Neural cell (in vitro differentiated cells): ENCODE results near the gene FAAH. TPM values are rescaled to one million over a fixed set of nuclear protein-coding genes. Genes with fewer than 3 reads are reported as not detected.

Source experiments
- H2AFZ ChIP-seq: fragments of 200-600, 300-800 bp; sonication (generic), shearing (Covaris generic); 2 replicates; pipeline ENCODE4 v1.6.0; 2014; ENCODE audit warnings: low read depth, mild to moderate bottlenecking, antibody characterized with exemption, low read length, moderate library complexity
- H3F3A ChIP-seq: fragments of 200-600 bp; shearing (Covaris generic); 2 replicates; pipeline ENCODE4 v1.6.1; 2016; ENCODE audit warnings: mild to moderate bottlenecking, moderate library complexity, mixed read lengths, antibody characterized with exemption, low read length; ENCODE audit not compliant: insufficient read depth, poor library complexity, severe bottlenecking
- H3K27ac ChIP-seq: fragments of 200-600, 300-800 bp; sonication (generic), shearing (Covaris generic); 2 replicates; pipeline ENCODE4 v1.5.1; 2014; ENCODE audit warnings: mild to moderate bottlenecking, low read length, moderate library complexity
- H3K27me3 ChIP-seq: fragments of 300-800, 200-600 bp; sonication (generic), shearing (Covaris generic); 2 replicates; pipeline ENCODE4 v1.6.0; 2014; ENCODE audit warnings: mild to moderate bottlenecking, low read depth, low read length, moderate library complexity; ENCODE audit not compliant: insufficient read depth
- H3K36me3 ChIP-seq: fragments of 300-800, 200-600 bp; sonication (generic), shearing (Covaris generic); 2 replicates; pipeline ENCODE4 v1.5.1; 2014; ENCODE audit warnings: mild to moderate bottlenecking, antibody characterized with exemption, low read length, moderate library complexity; ENCODE audit not compliant: insufficient read depth
- H3K4me2 ChIP-seq: fragments of 300-800, 200-600 bp; sonication (generic), shearing (Covaris generic); 2 replicates; pipeline ENCODE4 v1.6.0; 2014; ENCODE audit warnings: mild to moderate bottlenecking, low read length
- H3K4me3 ChIP-seq: fragments of 300-800, 200-600 bp; sonication (generic), shearing (Covaris generic); 2 replicates; pipeline ENCODE4 v1.5.1; 2014; ENCODE audit warnings: mild to moderate bottlenecking, low read length, moderate library complexity
- H3K79me2 ChIP-seq: fragments of 200-600 bp; shearing (Covaris generic); replicated peaks from 2 replicates; pipeline ENCODE4 v1.6.0; 2014; ENCODE audit warnings: mild to moderate bottlenecking, low read length, moderate library complexity; ENCODE audit not compliant: insufficient read depth
- H3K9ac ChIP-seq: fragments of 300-800, 200-600 bp; sonication (generic), shearing (Covaris generic); 2 replicates; pipeline ENCODE4 v1.6.1; 2016; ENCODE audit warnings: mild to moderate bottlenecking, low read length, mixed read lengths
- H3K9me2 ChIP-seq: fragments of 200-600 bp; shearing (Covaris generic); 2 replicates; pipeline ENCODE4 v1.6.1; 2016; ENCODE audit warnings: mild to moderate bottlenecking, low read length, mixed read lengths; ENCODE audit not compliant: insufficient read depth
- H3K9me3 ChIP-seq: fragments of 200-600, 300-800 bp; sonication (generic), shearing (Covaris generic); 2 replicates; pipeline ENCODE4 v1.6.1; 2016; ENCODE audit warnings: mild to moderate bottlenecking, mixed run types, low read length, moderate library complexity, mixed read lengths
- H4K20me1 ChIP-seq: fragments of 200-600 bp; shearing (Covaris generic); 2 replicates; pipeline ENCODE4 v1.6.1; 2016; ENCODE audit warnings: mild to moderate bottlenecking, mixed run types; ENCODE audit not compliant: insufficient read depth
- EP300 ChIP-seq: fragments of 450-650 bp; conservative IDR thresholded peaks from 2 replicates; pipeline ENCODE4 v1.6.1; 2014; ENCODE audit warnings: antibody characterized with exemption, mild to moderate bottlenecking, moderate library complexity; ENCODE audit not compliant: poor library complexity, severe bottlenecking
- EZH2 ChIP-seq: fragments of 200-600, 300-800 bp; shearing (Covaris generic), sonication (generic); IDR thresholded peaks from 2 replicates; pipeline ENCODE4 v1.6.1; 2014; ENCODE audit warnings: antibody characterized with exemption, low read length, borderline replicate concordance, mild to moderate bottlenecking; ENCODE audit not compliant: insufficient read depth, poor library complexity, severe bottlenecking
- MXI1 ChIP-seq: fragments of 450-650 bp; conservative IDR thresholded peaks from 2 replicates; pipeline ENCODE4 v1.6.1; 2014; ENCODE audit warnings: antibody characterized with exemption, mild to moderate bottlenecking; ENCODE audit not compliant: poor library complexity, severe bottlenecking
- POLR2AphosphoS5 ChIP-seq: IDR thresholded peaks from 2 replicates; pipeline ENCODE4 v1.6.1; 2012
- RAD21 ChIP-seq: fragments of 450-650 bp; conservative IDR thresholded peaks from 2 replicates; pipeline ENCODE4 v1.6.1; 2014; ENCODE audit warnings: antibody characterized with exemption, mild to moderate bottlenecking, moderate library complexity
- SMC3 ChIP-seq: fragments of 450-650 bp; conservative IDR thresholded peaks from 2 replicates; pipeline ENCODE4 v1.6.1; 2014; ENCODE audit warnings: antibody characterized with exemption, mild to moderate bottlenecking, moderate library complexity; ENCODE audit not compliant: poor library complexity
- TAF1 ChIP-seq: IDR thresholded peaks from 2 replicates; pipeline ENCODE4 v1.6.1; 2012; ENCODE audit warnings: low read depth
- polyA plus RNA-seq: library from polyadenylated mRNA; depleted of rRNA; stranded (reverse); fragments of >200 nt; gene quantifications from 2 replicates; pipeline ENCODE4 v1.2.3, GENCODE V29; 2014
- TF ChIP-seq, protein P1 (sequence below): IDR thresholded peaks from 2 replicates; pipeline ENCODE4 v1.6.1; 2012; ENCODE audit warnings: borderline replicate concordance
- TF ChIP-seq, protein P2 (sequence below): fragments of 450-650 bp; IDR thresholded peaks from 2 replicates; pipeline ENCODE4 v1.5.1; 2014; ENCODE audit warnings: antibody characterized with exemption, mild to moderate bottlenecking, moderate library complexity; ENCODE audit not compliant: poor library complexity, severe bottlenecking

Gene FAAH
- polyA plus RNA-seq, 1 donor from 2014 or later = 106 TPM

DNA sequence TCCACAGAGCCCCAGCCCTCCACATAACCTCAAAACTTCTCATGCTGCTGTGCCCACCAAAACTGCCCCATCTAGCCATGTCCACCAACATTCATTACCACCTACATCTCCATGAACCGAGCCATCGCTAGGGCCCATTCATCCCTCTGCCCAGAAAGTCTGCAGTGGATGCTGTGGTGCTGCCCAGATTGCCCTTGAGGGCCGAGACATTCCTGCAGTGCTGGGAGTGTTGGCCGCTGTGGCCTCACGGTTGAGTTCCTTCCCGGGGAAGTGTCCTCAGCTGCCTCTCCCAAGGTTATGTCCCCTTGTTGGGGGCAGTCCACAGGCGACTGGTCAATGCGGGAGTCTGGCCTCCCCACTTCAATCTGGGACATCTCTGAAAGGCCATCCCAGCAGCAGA is 65.2 kb downstream of the FAAH start:
- TF ChIP-seq EP300 = no peak
- TF ChIP-seq, protein P1, sequence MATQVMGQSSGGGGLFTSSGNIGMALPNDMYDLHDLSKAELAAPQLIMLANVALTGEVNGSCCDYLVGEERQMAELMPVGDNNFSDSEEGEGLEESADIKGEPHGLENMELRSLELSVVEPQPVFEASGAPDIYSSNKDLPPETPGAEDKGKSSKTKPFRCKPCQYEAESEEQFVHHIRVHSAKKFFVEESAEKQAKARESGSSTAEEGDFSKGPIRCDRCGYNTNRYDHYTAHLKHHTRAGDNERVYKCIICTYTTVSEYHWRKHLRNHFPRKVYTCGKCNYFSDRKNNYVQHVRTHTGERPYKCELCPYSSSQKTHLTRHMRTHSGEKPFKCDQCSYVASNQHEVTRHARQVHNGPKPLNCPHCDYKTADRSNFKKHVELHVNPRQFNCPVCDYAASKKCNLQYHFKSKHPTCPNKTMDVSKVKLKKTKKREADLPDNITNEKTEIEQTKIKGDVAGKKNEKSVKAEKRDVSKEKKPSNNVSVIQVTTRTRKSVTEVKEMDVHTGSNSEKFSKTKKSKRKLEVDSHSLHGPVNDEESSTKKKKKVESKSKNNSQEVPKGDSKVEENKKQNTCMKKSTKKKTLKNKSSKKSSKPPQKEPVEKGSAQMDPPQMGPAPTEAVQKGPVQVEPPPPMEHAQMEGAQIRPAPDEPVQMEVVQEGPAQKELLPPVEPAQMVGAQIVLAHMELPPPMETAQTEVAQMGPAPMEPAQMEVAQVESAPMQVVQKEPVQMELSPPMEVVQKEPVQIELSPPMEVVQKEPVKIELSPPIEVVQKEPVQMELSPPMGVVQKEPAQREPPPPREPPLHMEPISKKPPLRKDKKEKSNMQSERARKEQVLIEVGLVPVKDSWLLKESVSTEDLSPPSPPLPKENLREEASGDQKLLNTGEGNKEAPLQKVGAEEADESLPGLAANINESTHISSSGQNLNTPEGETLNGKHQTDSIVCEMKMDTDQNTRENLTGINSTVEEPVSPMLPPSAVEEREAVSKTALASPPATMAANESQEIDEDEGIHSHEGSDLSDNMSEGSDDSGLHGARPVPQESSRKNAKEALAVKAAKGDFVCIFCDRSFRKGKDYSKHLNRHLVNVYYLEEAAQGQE = no peak
- TF ChIP-seq RAD21 = no peak
- TF ChIP-seq, protein P2, sequence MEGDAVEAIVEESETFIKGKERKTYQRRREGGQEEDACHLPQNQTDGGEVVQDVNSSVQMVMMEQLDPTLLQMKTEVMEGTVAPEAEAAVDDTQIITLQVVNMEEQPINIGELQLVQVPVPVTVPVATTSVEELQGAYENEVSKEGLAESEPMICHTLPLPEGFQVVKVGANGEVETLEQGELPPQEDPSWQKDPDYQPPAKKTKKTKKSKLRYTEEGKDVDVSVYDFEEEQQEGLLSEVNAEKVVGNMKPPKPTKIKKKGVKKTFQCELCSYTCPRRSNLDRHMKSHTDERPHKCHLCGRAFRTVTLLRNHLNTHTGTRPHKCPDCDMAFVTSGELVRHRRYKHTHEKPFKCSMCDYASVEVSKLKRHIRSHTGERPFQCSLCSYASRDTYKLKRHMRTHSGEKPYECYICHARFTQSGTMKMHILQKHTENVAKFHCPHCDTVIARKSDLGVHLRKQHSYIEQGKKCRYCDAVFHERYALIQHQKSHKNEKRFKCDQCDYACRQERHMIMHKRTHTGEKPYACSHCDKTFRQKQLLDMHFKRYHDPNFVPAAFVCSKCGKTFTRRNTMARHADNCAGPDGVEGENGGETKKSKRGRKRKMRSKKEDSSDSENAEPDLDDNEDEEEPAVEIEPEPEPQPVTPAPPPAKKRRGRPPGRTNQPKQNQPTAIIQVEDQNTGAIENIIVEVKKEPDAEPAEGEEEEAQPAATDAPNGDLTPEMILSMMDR = no peak
- TF ChIP-seq TAF1 = no peak
- no peak for TF ChIP-seq MXI1
- TF ChIP-seq SMC3 = no peak
- no peak for TF ChIP-seq EZH2
- TF ChIP-seq POLR2AphosphoS5 = no peak
- Histone ChIP-seq H3K36me3 (no peaks in the 10 kb centered on the region), H4K20me1 (no peaks in the 10 kb centered on the region), H2AFZ (no peak overlapping the region), H3K79me2 (no peaks in the 10 kb centered on the region), H3K4me3 (no peak overlapping the region), H3K9me3 (no peaks in the 10 kb centered on the region), H3K27ac (no peak overlapping the region), H3K9me2 (no peaks in the 10 kb centered on the region), H3K27me3 (peaks cover 31% of the 10 kb centered on the region), H3K9ac (no peak overlapping the region), H3F3A (no peaks in the 10 kb centered on the region), H3K4me2 (no peak overlapping the region)

DNA sequence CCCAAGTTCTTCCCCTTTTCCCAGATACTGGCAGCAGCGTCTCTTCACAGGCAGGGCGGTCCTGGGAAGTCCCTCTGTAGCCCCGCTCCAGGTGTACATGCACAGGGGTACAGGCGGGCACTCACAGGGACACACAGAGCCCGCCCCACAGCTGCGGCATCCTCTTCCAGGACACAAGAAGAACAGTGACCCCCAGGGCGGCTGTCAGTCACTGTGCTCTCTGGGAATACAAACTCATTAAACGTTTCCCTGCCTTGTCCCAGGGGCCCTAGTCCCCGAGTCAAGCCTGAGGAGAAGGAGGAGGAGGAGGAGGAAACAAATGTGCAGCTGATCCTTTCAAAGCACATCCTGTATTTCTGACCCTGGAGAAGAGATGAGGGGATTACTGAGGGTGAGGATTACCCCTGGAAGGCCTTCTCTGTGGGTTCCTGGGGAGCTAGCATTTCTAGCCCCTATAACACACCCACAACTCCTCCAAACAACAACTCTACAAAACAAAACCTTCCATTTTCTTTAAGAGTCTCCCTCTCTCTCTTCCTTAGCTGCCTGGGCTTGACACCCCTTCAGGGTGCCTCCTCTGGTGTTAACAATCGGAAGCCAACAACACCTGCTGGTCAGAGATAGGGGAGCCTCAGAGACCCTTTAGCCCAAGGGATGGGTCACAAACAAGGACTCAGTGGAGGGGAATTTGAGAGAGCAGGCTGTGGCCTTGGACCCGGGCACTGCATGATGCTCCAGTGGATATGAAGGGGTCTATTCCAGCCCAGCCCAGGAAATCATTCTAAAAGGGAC is 67.1 kb downstream of the FAAH start:
- H3K27me3 ChIP-seq = peaks cover 44% of the 10 kb centered on the region
- no peaks in the 10 kb centered on the region for H3K9me2 ChIP-seq
- no peak overlapping the region for H3K27ac ChIP-seq
- TF ChIP-seq TAF1 (no peak), EP300 (no peak), EZH2 (no peak), SMC3 (no peak), MXI1 (no peak), RAD21 (no peak), POLR2AphosphoS5 (no peak)
- TF ChIP-seq, protein P1 = no peak
- TF ChIP-seq, protein P2 = no peak
- H2AFZ ChIP-seq = no peak overlapping the region
- no peaks in the 10 kb centered on the region for H3K9me3 ChIP-seq
- H3F3A ChIP-seq = no peaks in the 10 kb centered on the region
- no peaks in the 10 kb centered on the region for H3K79me2 ChIP-seq
- no peak overlapping the region for H3K4me3 ChIP-seq
- H4K20me1 ChIP-seq = no peaks in the 10 kb centered on the region
- no peak overlapping the region for H3K9ac ChIP-seq
- H3K4me2 ChIP-seq = no peak overlapping the region
- no peaks in the 10 kb centered on the region for H3K36me3 ChIP-seq
